HCT116 (cell line): ENCODE data around the gene ZNF724. TPM values are rescaled to one million over a fixed set of nuclear protein-coding genes. Genes with fewer than 3 reads are reported as not detected.

Experiments
- ATAC-seq: fragments of 200-7000 bp; cut with Tn5 transposase; 2 replicates; pipeline ENCODE4 v1.9.1; 2020; ENCODE audit warnings: mild to moderate bottlenecking, moderate library complexity
- BruUV-seq: library from RNA; stranded (reverse); fragments of 400-500 nt; replicated peaks from 2 replicates; lab custom pipeline; 2021; lab: Mats Ljungman, UMichigan
- CTCF ChIA-PET: fragments of 300-600 bp; sonication (Branson Sonifier 250); formaldehyde crosslinking; loops from one replicate; lab custom pipeline; 2021; ENCODE audit warnings: antibody characterized with exemption; lab: Charles Lee
- POLR2A ChIA-PET: fragments of 300-600, 350-600 bp; sonication (Branson Sonifier 250); formaldehyde crosslinking; loops from one replicate; lab custom pipeline; 2021; ENCODE audit warnings: antibody characterized with exemption; lab: Charles Lee
- RAD21 ChIA-PET, 2 experiments: fragments of 300-600 bp; sonication (Branson Sonifier 250); formaldehyde crosslinking; loops; one replicate each; lab custom pipeline; 2023; ENCODE audit warnings: low total read pairs in 2 of 2; ENCODE audit not compliant: uncharacterized antibody in 2 of 2, unreplicated experiment in 2 of 2, low non-redundant PET in 1 of 2; lab: Charles Lee
- DNase-seq: peaks from one replicate; pipeline ENCODE4 v3.0.0-alpha.2; 2010; ENCODE audit warnings: low read depth, low spot score
- H2AFZ ChIP-seq: fragments of 200-600 bp; shearing (Covaris generic), sonication (generic); 2 replicates; pipeline ENCODE4 v1.6.1; 2017; ENCODE audit warnings: low read depth, mixed run types, mixed read lengths, antibody characterized with exemption, low read length; ENCODE audit not compliant: poor library complexity, severe bottlenecking
- H3K27ac ChIP-seq: 2 replicates; pipeline ENCODE4 v1.5.1; 2012; ENCODE audit warnings: low read depth, low read length
- H3K27me3 ChIP-seq: fragments of 200-600 bp; sonication (generic); 2 replicates; pipeline ENCODE4 v1.6.1; 2016; ENCODE audit warnings: mixed run types, low read length, mixed read lengths; ENCODE audit not compliant: insufficient read depth
- H3K36me3 ChIP-seq, 2 experiments: fragments of 200-500 bp in 1 of 2; fragments of 200-600 bp in 1 of 2; sonication (Bioruptor generic) in 1 of 2; sonication (generic) in 1 of 2; 2 replicates each; pipeline versions ENCODE4 v1.5.1 to v1.6.1; 2014 to 2016; ENCODE audit warnings: low read length in 2 of 2, inconsistent platforms in 1 of 2, mixed read lengths in 1 of 2, mixed run types in 1 of 2; ENCODE audit not compliant: insufficient read depth in 2 of 2, control insufficient read depth in 1 of 2
- H3K4me1 ChIP-seq, 2 experiments: fragments of 200-600 bp in 1 of 2; sonication (generic) in 1 of 2; 2 replicates each; pipeline versions ENCODE4 v1.5.1 to v1.6.1; 2012 to 2017; ENCODE audit warnings: low read length in 2 of 2, inconsistent platforms in 1 of 2, mild to moderate bottlenecking in 1 of 2, mixed read lengths in 1 of 2, mixed run types in 1 of 2, moderate library complexity in 1 of 2; ENCODE audit not compliant: insufficient read depth in 2 of 2, control insufficient read depth in 1 of 2
- H3K4me2 ChIP-seq: fragments of 200-600 bp; sonication (generic); 2 replicates; pipeline ENCODE4 v1.6.1; 2017; ENCODE audit warnings: mixed run types, low read length, mixed read lengths
- H3K4me3 ChIP-seq, 2 experiments: fragments of 200-600 bp in 1 of 2; sonication (generic) in 1 of 2; replicated peaks in 1 of 2; 2 replicates each; pipeline ENCODE4 v1.5.1; 2011 to 2016; ENCODE audit warnings: low read length in 2 of 2, control low read depth in 1 of 2, low read depth in 1 of 2, mild to moderate bottlenecking in 1 of 2, mixed read lengths in 1 of 2, mixed run types in 1 of 2
- H3K79me2 ChIP-seq: fragments of 200-600 bp; sonication (generic); 2 replicates; pipeline ENCODE4 v1.6.1; 2017; ENCODE audit warnings: mild to moderate bottlenecking, mixed run types, low read length, moderate library complexity, mixed read lengths; ENCODE audit not compliant: insufficient read depth
- H3K9ac ChIP-seq: fragments of 200-600 bp; sonication (generic); 2 replicates; pipeline ENCODE4 v1.6.1; 2016; ENCODE audit warnings: low read length, mixed read lengths
- H3K9me2 ChIP-seq: fragments of 200-600 bp; sonication (generic), shearing (Covaris generic); 2 replicates; pipeline ENCODE4 v1.6.1; 2017; ENCODE audit warnings: mixed run types, mild to moderate bottlenecking, moderate library complexity; ENCODE audit not compliant: insufficient read depth
- H3K9me3 ChIP-seq, 2 experiments: fragments of 200-500 bp in 1 of 2; fragments of 200-600 bp in 1 of 2; sonication (Bioruptor generic) in 1 of 2; sonication (generic) in 1 of 2; 2 replicates each; pipeline ENCODE4 v1.6.1; 2014 to 2017; ENCODE audit warnings: low read length in 2 of 2, mixed read lengths in 2 of 2, inconsistent platforms in 1 of 2, low read depth in 1 of 2, mild to moderate bottlenecking in 1 of 2, mixed run types in 1 of 2, moderate library complexity in 1 of 2; ENCODE audit not compliant: control insufficient read depth in 1 of 2, insufficient read depth in 1 of 2
- H4K20me1 ChIP-seq: fragments of 200-600 bp; sonication (generic), shearing (Covaris generic); 2 replicates; pipeline ENCODE4 v1.6.1; 2017; ENCODE audit warnings: mixed run types, mild to moderate bottlenecking, moderate library complexity; ENCODE audit not compliant: insufficient read depth
- CBX3 ChIP-seq: IDR thresholded peaks from 2 replicates; pipeline ENCODE4 v1.6.1; 2012; ENCODE audit warnings: low read depth
- CEBPB ChIP-seq: IDR thresholded peaks from 2 replicates; pipeline ENCODE4 v1.6.1; 2012; ENCODE audit warnings: low read depth
- EZH2phosphoT487 ChIP-seq: fragments of 200-600 bp; IDR thresholded peaks from 2 replicates; pipeline ENCODE4 v1.6.1; 2018; ENCODE audit warnings: antibody characterized with exemption, borderline replicate concordance
- FOSL1 ChIP-seq: IDR thresholded peaks from 2 replicates; pipeline ENCODE4 v1.6.1; 2012; ENCODE audit warnings: low read depth
- JUND ChIP-seq: IDR thresholded peaks from 2 replicates; pipeline ENCODE4 v1.6.1; 2012
- POLR2A ChIP-seq: IDR thresholded peaks from 2 replicates; pipeline ENCODE4 v1.7.0; 2011; ENCODE audit warnings: borderline replicate concordance; ENCODE audit not compliant: insufficient read depth, insufficient read length; ENCODE audit errors: extremely low read depth
- POLR2AphosphoS5 ChIP-seq: IDR thresholded peaks from 2 replicates; pipeline ENCODE4 v1.6.1; 2011; ENCODE audit warnings: mild to moderate bottlenecking, low read depth, low read length, moderate library complexity
- RAD21 ChIP-seq: IDR thresholded peaks from 2 replicates; pipeline ENCODE4 v1.6.1; 2012; ENCODE audit warnings: low read depth, mild to moderate bottlenecking
- SIN3A ChIP-seq: IDR thresholded peaks from 2 replicates; pipeline ENCODE4 v1.6.1; 2012; ENCODE audit warnings: low read depth
- SRF ChIP-seq: IDR thresholded peaks from 2 replicates; pipeline ENCODE4 v1.6.1; 2012; ENCODE audit warnings: low read depth
- YY1 ChIP-seq: IDR thresholded peaks from 2 replicates; pipeline ENCODE4 v1.6.1; 2011; ENCODE audit warnings: low read length, low read depth, moderate library complexity, mild to moderate bottlenecking; ENCODE audit not compliant: insufficient replicate concordance; ENCODE audit errors: extremely low read depth
- ZFX ChIP-seq: fragments of 450-650 bp; IDR thresholded peaks from 2 replicates; pipeline ENCODE4 v1.6.1; 2017
- intact Hi-C: fragments of 100-400 bp; cut with micrococcal nuclease; formaldehyde crosslinking; loops from 2 replicates; pipeline ENCODE4 v1.10.0; 2022
- total RNA-seq: library from RNA; stranded (reverse); gene quantifications from one replicate; pipeline ENCODE4 v1.2.1, GENCODE V29; 2021; ENCODE audit not compliant: unreplicated experiment
- TF ChIP-seq, protein P1 (sequence below): IDR thresholded peaks from 2 replicates; pipeline ENCODE4 v1.6.1; 2012
- TF ChIP-seq, protein P2 (sequence below): IDR thresholded peaks from 2 replicates; pipeline ENCODE4 v1.6.1; 2011; ENCODE audit warnings: mild to moderate bottlenecking, low read length, moderate library complexity; ENCODE audit not compliant: insufficient replicate concordance; ENCODE audit errors: extremely low read depth
- TF ChIP-seq, protein P3 (sequence below), 3 experiments: fragments of 200-600 bp in 1 of 3; sonication (generic) in 1 of 3; IDR thresholded peaks in 2 of 3; conservative IDR thresholded peaks in 1 of 3; 2 replicates each; pipeline ENCODE4 v1.5.1; 2012 to 2017; ENCODE audit warnings: low read depth in 2 of 3, low read length in 2 of 3, antibody characterized with exemption in 1 of 3, borderline replicate concordance in 1 of 3, control low read depth in 1 of 3, mild to moderate bottlenecking in 1 of 3, mixed read lengths in 1 of 3, mixed run types in 1 of 3, moderate library complexity in 1 of 3; ENCODE audit not compliant: insufficient read depth in 1 of 3

ZNF724 gene
- total RNA-seq, 1 experiment from 2014 or later = 7.1 TPM

DNA sequence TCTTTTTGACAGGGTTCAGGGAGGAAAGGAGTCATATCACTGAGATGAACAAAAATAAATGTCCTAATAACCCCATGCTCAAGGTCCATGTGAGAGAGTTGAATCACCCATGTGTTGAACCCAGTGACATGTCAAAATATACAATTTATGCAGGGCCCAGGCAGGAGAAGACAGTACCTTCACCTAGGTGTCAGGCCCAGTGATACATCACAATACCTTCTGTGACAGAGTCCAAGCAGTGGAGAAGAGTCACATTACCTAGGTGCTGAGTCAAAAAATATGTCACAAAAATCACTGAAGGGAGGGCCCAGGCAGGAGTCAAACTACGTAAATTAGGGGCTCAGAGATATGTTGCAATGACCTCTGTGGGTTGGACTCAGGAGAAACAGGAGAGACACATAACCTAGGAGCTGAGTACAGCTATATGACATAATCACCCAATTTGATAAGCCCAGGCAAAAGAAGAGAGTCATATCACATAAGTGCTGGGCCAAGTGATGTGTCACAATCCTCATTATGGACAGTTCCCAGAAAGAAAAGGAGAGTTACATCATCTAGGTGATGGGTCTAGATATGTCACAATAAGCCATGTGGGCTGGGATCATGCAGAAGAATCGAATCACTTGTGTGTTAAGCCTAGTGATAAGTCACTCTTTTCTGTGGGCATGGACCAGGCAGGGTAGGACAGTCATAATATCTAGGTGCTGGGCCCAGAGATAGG is 13.8 kb upstream of the ZNF724 start:
- H3K27ac ChIP-seq = no peak overlapping the region
- BruUV-seq = no TSS peak
- intact Hi-C loops = no loop called here
- CTCF ChIA-PET = no interaction called here
- RAD21 ChIA-PET = no interaction called here
- H4K20me1 ChIP-seq = no peaks in the 10 kb centered on the region
- H3K36me3 ChIP-seq = no peaks in the 10 kb centered on the region
- no peak overlapping the region for H3K4me2 ChIP-seq
- TF ChIP-seq, protein P1, sequence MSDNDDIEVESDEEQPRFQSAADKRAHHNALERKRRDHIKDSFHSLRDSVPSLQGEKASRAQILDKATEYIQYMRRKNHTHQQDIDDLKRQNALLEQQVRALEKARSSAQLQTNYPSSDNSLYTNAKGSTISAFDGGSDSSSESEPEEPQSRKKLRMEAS = no peak
- TF ChIP-seq POLR2A (no peak), CEBPB (no peak), CBX3 (no peak), EZH2phosphoT487 (no peak), JUND (no peak)
- TF ChIP-seq, all 23 proteins: peak for 0
- H3K9me2 ChIP-seq = no peaks in the 10 kb centered on the region
- POLR2A ChIA-PET = no interaction called here
- no peaks in the 10 kb centered on the region for H3K9me3 ChIP-seq
- DNase-seq (no peak), ATAC-seq (no peak)
- no peaks in the 10 kb centered on the region for H3K27me3 ChIP-seq
- H3K9ac ChIP-seq = no peak overlapping the region
- no peaks in the 10 kb centered on the region for H3K4me1 ChIP-seq
- no peaks in the 10 kb centered on the region for H3K79me2 ChIP-seq
- no peak overlapping the region for H2AFZ ChIP-seq
- no peak overlapping the region for H3K4me3 ChIP-seq

DNA sequence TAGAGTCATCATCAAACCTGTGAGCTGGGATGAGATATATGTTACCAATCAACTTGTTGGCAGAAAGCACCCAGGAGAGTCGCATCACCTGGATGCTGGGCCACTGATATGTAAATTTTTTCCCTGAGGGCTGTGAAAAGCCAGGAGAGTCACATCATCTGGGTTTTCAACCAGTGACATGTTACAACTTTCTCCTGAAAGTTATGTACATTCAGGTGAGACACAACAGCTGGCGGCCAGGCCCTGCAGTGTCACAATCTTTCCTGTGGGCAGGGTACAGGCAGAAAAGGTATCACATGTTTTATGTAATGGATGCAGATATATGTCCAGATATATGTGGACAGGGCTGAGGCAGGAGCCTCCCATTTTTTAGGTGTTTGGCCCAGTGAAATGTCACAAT is 13.2 kb upstream of the ZNF724 start:
- ATAC-seq = no peak
- H2AFZ ChIP-seq = no peak overlapping the region
- H3K4me2 ChIP-seq = no peak overlapping the region
- POLR2A ChIA-PET = no interaction called here
- no peaks in the 10 kb centered on the region for H3K4me1 ChIP-seq
- no peaks in the 10 kb centered on the region for H3K79me2 ChIP-seq
- H4K20me1 ChIP-seq = no peaks in the 10 kb centered on the region
- no peaks in the 10 kb centered on the region for H3K9me2 ChIP-seq
- CTCF ChIA-PET = no interaction called here
- intact Hi-C loops = no loop called here
- DNase-seq = no peak
- no peaks in the 10 kb centered on the region for H3K9me3 ChIP-seq
- no peaks in the 10 kb centered on the region for H3K27me3 ChIP-seq
- no peak overlapping the region for H3K27ac ChIP-seq
- no peak overlapping the region for H3K9ac ChIP-seq
- no TSS peak for BruUV-seq
- H3K4me3 ChIP-seq = no peak overlapping the region
- H3K36me3 ChIP-seq = no peaks in the 10 kb centered on the region
- RAD21 ChIA-PET = no interaction called here
- TF ChIP-seq YY1 = no peak
- TF ChIP-seq POLR2AphosphoS5 = no peak
- TF ChIP-seq, protein P2, sequence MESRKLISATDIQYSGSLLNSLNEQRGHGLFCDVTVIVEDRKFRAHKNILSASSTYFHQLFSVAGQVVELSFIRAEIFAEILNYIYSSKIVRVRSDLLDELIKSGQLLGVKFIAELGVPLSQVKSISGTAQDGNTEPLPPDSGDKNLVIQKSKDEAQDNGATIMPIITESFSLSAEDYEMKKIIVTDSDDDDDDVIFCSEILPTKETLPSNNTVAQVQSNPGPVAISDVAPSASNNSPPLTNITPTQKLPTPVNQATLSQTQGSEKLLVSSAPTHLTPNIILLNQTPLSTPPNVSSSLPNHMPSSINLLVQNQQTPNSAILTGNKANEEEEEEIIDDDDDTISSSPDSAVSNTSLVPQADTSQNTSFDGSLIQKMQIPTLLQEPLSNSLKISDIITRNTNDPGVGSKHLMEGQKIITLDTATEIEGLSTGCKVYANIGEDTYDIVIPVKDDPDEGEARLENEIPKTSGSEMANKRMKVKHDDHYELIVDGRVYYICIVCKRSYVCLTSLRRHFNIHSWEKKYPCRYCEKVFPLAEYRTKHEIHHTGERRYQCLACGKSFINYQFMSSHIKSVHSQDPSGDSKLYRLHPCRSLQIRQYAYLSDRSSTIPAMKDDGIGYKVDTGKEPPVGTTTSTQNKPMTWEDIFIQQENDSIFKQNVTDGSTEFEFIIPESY = no peak
- no peak for TF ChIP-seq SIN3A
- no peak for TF ChIP-seq FOSL1
- TF ChIP-seq, protein P3, sequence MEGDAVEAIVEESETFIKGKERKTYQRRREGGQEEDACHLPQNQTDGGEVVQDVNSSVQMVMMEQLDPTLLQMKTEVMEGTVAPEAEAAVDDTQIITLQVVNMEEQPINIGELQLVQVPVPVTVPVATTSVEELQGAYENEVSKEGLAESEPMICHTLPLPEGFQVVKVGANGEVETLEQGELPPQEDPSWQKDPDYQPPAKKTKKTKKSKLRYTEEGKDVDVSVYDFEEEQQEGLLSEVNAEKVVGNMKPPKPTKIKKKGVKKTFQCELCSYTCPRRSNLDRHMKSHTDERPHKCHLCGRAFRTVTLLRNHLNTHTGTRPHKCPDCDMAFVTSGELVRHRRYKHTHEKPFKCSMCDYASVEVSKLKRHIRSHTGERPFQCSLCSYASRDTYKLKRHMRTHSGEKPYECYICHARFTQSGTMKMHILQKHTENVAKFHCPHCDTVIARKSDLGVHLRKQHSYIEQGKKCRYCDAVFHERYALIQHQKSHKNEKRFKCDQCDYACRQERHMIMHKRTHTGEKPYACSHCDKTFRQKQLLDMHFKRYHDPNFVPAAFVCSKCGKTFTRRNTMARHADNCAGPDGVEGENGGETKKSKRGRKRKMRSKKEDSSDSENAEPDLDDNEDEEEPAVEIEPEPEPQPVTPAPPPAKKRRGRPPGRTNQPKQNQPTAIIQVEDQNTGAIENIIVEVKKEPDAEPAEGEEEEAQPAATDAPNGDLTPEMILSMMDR (IDR thresholded peaks at IDR 0.05 in 2 of 3, conservative IDR thresholded peaks at IDR 0.05 in 1 of 3; ENCODE audit: borderline replicate concordance in 1 of 3, insufficient read depth in 1 of 3, low read depth in 2 of 3, low read length in 2 of 3) = no peak
- TF ChIP-seq RAD21 = no peak
- TF ChIP-seq SRF = no peak
- no peak for TF ChIP-seq JUND
- TF ChIP-seq ZFX = no peak
- no peak for TF ChIP-seq POLR2A
